Bronchial epithelial cell (primary cell): ENCODE results near the gene TMEM238. TPM values are rescaled to one million over a fixed set of nuclear protein-coding genes. Genes with fewer than 3 reads are reported as not detected.

ENCODE experiments used
- DNase-seq: peaks from one replicate; pipeline ENCODE4 v3.0.0-alpha.2; 2010; ENCODE audit warnings: low read depth
- FAIRE-seq: peaks from 2 replicates; lab custom pipeline; 2011; peaks lifted over from hg19 to GRCh38; lab: Jason Lieb, UNC
- H3K27me3 ChIP-seq: 2 replicates; pipeline ENCODE4 v1.5.1; 2011; ENCODE audit warnings: low read length; ENCODE audit not compliant: control insufficient read depth, insufficient read depth
- H3K36me3 ChIP-seq: 2 replicates; pipeline ENCODE4 v1.5.1; 2011; ENCODE audit warnings: low read length; ENCODE audit not compliant: control insufficient read depth, insufficient read depth
- H3K4me3 ChIP-seq: 2 replicates; pipeline ENCODE4 v1.5.1; 2011; ENCODE audit warnings: mild to moderate bottlenecking, low read depth, low read length, control low read depth
- CTCF ChIP-seq: IDR thresholded peaks from 2 replicates; pipeline ENCODE4 v1.5.1; 2011; ENCODE audit warnings: mild to moderate bottlenecking, moderate library complexity, low read length, control low read depth, inconsistent platforms; ENCODE audit not compliant: insufficient read depth, severe bottlenecking
- total RNA-seq: library from RNA; depleted of rRNA; stranded (reverse); fragments of >200 nt; gene quantifications from 2 replicates; pipeline ENCODE4 v1.2.1, GENCODE V29; 2014

The TMEM238 gene
- total RNA-seq, 1 donor from 2014 or later: 10.0 TPM

- DNase-seq (no peak), FAIRE-seq (no peak)
- Histone ChIP-seq H3K36me3 (peaks cover 12% of the 10 kb centered on the region), H3K27me3 (no peaks in the 10 kb centered on the region), H3K4me3 (no peak overlapping the region)
- no peak for TF ChIP-seq CTCF
These were observed 1.5 kb downstream of the TMEM238 start for GRCh38 chr19:55382522-55383054.

- no peak overlapping the region for H3K4me3 ChIP-seq
- FAIRE-seq (no peak), DNase-seq (no peak)
- peaks cover 6% of the 10 kb centered on the region for H3K36me3 ChIP-seq
- H3K27me3 ChIP-seq: no peaks in the 10 kb centered on the region
- TF ChIP-seq CTCF: no peak
These were observed 2.1 kb downstream of the TMEM238 start for GRCh38 chr19:55382013-55382412.

- no peak for DNase-seq
- Histone ChIP-seq H3K4me3 (no peak overlapping the region), H3K36me3 (no peaks in the 10 kb centered on the region), H3K27me3 (peaks cover 3% of the 10 kb centered on the region)
- no peak for TF ChIP-seq CTCF
- FAIRE-seq: no peak
These were observed 4.9 kb downstream of the TMEM238 start for GRCh38 chr19:55379174-55379573.

GRCh38 chr19:55377356-55378131, 6.5 kb downstream of the TMEM238 start:
- no peak for TF ChIP-seq CTCF
- no peak overlapping the region for H3K4me3 ChIP-seq
- FAIRE-seq: no peak
- no peak for DNase-seq
- no peaks in the 10 kb centered on the region for H3K36me3 ChIP-seq
- H3K27me3 ChIP-seq: peaks cover 3% of the 10 kb centered on the region

- no peak within 1 kb of the TSS for H3K4me3 ChIP-seq
- H3K36me3 ChIP-seq: no peaks in the 10 kb centered on the region
- FAIRE-seq: no peak
- peaks cover 5% of the 10 kb centered on the region for H3K27me3 ChIP-seq
- TF ChIP-seq CTCF: no peak
- no peak for DNase-seq
These were observed 7.7 kb downstream of the TMEM238 start, which contains the start of gene TMEM190 for GRCh38 chr19:55376241-55376933. Gene TMEM190, plus strand, starts transcription at chr19:55376826. Its CDS starts 28 bp downstream, at chr19:55376854.
